BLaER1 treated with 17β-estradiol and CSF1 and Interleukin-3, amounts not matched to agents 10 nM and 100 nM (cell line): ENCODE data around the gene SVOPL.

ENCODE experiments used
- H3K27ac ChIP-seq, 11 experiments: shearing (Covaris generic); formaldehyde crosslinking; 2 replicates each; pipeline ENCODE4 v1.8.1; 2022
- H3K27me3 ChIP-seq, 11 experiments: shearing (Covaris generic); formaldehyde crosslinking; 2 replicates each; pipeline ENCODE4 v1.8.1; 2022
- H3K36me3 ChIP-seq, 11 experiments: shearing (Covaris generic); formaldehyde crosslinking; 2 replicates each; pipeline ENCODE4 v1.8.1; 2022
- H3K4me1 ChIP-seq, 10 experiments: shearing (Covaris generic); formaldehyde crosslinking; 2 replicates each; pipeline ENCODE4 v1.8.1; 2022
- H3K4me2 ChIP-seq, 11 experiments: shearing (Covaris generic); formaldehyde crosslinking; 2 replicates each; pipeline ENCODE4 v1.8.1; 2022
- H3K4me3 ChIP-seq, 10 experiments: shearing (Covaris generic); formaldehyde crosslinking; 2 replicates each; pipeline ENCODE4 v1.8.1; 2022
- H3K9ac ChIP-seq, 11 experiments: shearing (Covaris generic); formaldehyde crosslinking; 2 replicates each; pipeline ENCODE4 v1.8.1; 2022
- H3K9me3 ChIP-seq, 11 experiments: shearing (Covaris generic); formaldehyde crosslinking; replicated peaks in 1 of 11; 2 replicates each; pipeline ENCODE4 v1.8.1; 2022
- H4K20me1 ChIP-seq, 11 experiments: shearing (Covaris generic); formaldehyde crosslinking; 2 replicates each; pipeline ENCODE4 v1.8.1; 2022
- Cebpa-rat ChIP-seq, 11 experiments: shearing (Covaris generic); IDR thresholded peaks; 2 replicates each; pipeline ENCODE4 v1.8.1; 2022

Gene SVOPL

DNA sequence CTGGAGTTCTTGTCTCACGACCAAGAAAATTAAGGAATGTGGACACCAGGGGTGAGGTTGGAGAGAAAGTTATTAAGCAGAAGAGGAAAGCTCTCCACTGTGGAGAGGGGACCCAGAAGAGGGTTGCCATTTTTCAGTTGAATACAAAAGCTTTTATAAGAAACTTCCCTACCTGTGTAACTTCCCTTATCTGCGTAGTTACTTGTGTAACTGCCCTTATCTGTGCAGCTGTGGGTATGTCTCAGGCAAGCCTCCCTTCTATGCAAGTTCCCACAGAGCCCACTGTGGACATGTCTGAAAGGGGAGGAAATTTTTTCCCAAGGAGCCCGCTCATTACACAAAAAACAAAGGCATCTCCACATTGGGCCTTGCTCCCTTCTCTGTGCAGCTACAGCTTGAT lies 94.9 kb downstream of the SVOPL start:
- no peak overlapping the region for H3K9ac ChIP-seq
- H4K20me1 ChIP-seq: no peaks in the 10 kb centered on the region
- TF ChIP-seq Cebpa-rat (IDR thresholded peaks at IDR 0.05): no peak
- H3K27me3 ChIP-seq: no peaks in the 10 kb centered on the region
- peaks cover 0 to 10% (median 4%) of the 10 kb centered on the region in 10 experiments; a peak in 8 of 20 replicates for H3K4me1 ChIP-seq
- H3K36me3 ChIP-seq: no peaks in the 10 kb centered on the region
- peaks cover 14 to 33% (median 27%) of the 10 kb centered on the region in 11 experiments for H3K9me3 ChIP-seq
- H3K27ac ChIP-seq: no peak overlapping the region
- H3K4me3 ChIP-seq: no peak overlapping the region
- no peak overlapping the region for H3K4me2 ChIP-seq

DNA sequence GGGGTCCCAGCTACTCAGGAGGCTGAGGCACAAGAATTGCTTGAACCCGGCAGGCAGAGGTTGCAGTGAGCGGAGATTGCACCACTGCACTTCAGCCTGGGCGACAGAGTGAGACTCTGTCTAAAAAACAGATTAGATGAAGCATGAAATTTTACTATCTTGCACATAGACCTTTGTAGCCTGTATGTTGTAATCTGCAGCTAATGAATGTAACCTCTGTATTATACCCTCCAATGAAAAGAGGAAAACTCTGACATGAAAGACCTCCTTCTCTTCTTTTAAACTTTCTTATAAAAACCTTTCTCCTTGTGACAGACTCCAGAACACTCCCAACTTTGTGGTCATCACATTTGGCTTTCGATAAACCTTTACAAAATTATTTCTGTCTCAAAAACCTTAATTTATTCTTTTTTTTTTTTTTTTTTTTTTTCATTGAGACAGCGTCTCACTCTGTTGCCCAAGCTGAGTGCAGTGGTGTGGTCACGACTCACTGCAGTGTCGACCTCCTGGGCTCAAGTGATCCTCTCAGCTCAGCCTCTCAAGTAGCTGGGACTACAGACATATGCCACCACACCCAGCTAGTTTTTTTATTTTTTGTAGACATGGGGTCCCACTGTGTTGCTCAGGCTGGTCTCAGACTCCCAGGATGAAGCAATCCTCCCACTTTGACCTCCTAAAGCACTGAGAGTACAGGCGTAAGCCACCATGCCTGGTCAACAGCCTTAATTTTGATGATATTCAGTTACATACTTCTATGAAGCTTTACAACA lies 97.4 kb downstream of the SVOPL start:
- no peak overlapping the region for H3K9ac ChIP-seq
- no peak overlapping the region for H3K27ac ChIP-seq
- H3K4me3 ChIP-seq: no peak overlapping the region
- peaks cover 10 to 26% (median 19%) of the 10 kb centered on the region in 11 experiments for H3K9me3 ChIP-seq
- H3K36me3 ChIP-seq: no peaks in the 10 kb centered on the region
- no peaks in the 10 kb centered on the region for H4K20me1 ChIP-seq
- TF ChIP-seq Cebpa-rat (IDR thresholded peaks at IDR 0.05): no peak
- H3K27me3 ChIP-seq: no peaks in the 10 kb centered on the region
- H3K4me1 ChIP-seq: peaks cover 0 to 10% (median 4%) of the 10 kb centered on the region in 10 experiments; a peak in 8 of 20 replicates
- H3K4me2 ChIP-seq: no peak overlapping the region

- Histone ChIP-seq H3K4me3 (no peak overlapping the region), H3K27ac (no peak overlapping the region), H3K4me1 (peaks cover 0 to 10% (median 4%) of the 10 kb centered on the region in 10 experiments; a peak in 8 of 20 replicates), H3K9ac (no peak overlapping the region), H4K20me1 (no peaks in the 10 kb centered on the region), H3K9me3 (peaks cover 10 to 26% (median 19%) of the 10 kb centered on the region in 11 experiments), H3K4me2 (peak overlapping the region in 5 of 11 experiments; percentile 5 to 48 (median 19); a peak in 6 of 22 replicates), H3K36me3 (no peaks in the 10 kb centered on the region), H3K27me3 (no peaks in the 10 kb centered on the region)
- TF ChIP-seq Cebpa-rat (IDR thresholded peaks at IDR 0.05): no peak
Observed at GRCh38 chr7:138602451-138602850, 98.7 kb downstream of the SVOPL start.

GRCh38 chr7:138595454-138595853 lies 105.7 kb downstream of the SVOPL start:
- Histone ChIP-seq H3K9ac (no peak overlapping the region), H3K27me3 (no peaks in the 10 kb centered on the region), H3K4me3 (no peak overlapping the region), H4K20me1 (no peaks in the 10 kb centered on the region), H3K4me1 (no peaks in the 10 kb centered on the region), H3K36me3 (no peaks in the 10 kb centered on the region), H3K9me3 (no peaks in the 10 kb centered on the region), H3K27ac (no peak overlapping the region), H3K4me2 (no peak overlapping the region)
- TF ChIP-seq Cebpa-rat (IDR thresholded peaks at IDR 0.05): no peak

DNA sequence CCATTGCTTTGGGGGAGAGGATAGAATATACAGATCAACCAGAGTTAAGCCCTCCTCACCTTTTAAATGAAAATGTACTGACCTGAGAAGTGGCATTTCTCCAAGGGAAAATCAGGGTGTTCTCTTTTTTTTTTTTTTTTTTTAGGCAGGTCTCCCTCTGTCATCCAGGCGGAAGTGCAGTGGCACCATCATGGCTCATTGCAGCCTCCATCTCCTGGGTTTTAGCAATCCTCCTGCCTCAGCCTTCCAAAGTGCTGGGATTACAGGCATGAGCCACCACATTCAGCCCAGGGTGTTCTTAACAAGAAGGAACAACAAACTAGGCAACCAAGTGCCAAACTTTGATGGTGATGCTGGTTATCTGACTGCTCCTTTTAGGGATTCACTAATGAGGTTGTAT lies 111.0 kb downstream of the SVOPL start:
- Histone ChIP-seq H3K4me2 (no peak overlapping the region), H3K36me3 (peaks cover 27 to 40% (median 30%) of the 10 kb centered on the region in 11 experiments), H3K27ac (no peak overlapping the region), H3K27me3 (no peaks in the 10 kb centered on the region), H3K9ac (no peak overlapping the region), H3K4me3 (no peak overlapping the region), H3K9me3 (peaks cover 0 to 4% (median 0%) of the 10 kb centered on the region in 11 experiments; a peak in 1 of 22 replicates), H3K4me1 (no peaks in the 10 kb centered on the region), H4K20me1 (no peaks in the 10 kb centered on the region)
- no peak for TF ChIP-seq Cebpa-rat (IDR thresholded peaks at IDR 0.05)

- no peaks in the 10 kb centered on the region for H3K4me1 ChIP-seq
- peaks cover 38 to 51% (median 41%) of the 10 kb centered on the region in 11 experiments for H3K36me3 ChIP-seq
- no peak for TF ChIP-seq Cebpa-rat (IDR thresholded peaks at IDR 0.05)
- no peak overlapping the region for H3K4me2 ChIP-seq
- H4K20me1 ChIP-seq: no peaks in the 10 kb centered on the region
- H3K4me3 ChIP-seq: no peak overlapping the region
- H3K27ac ChIP-seq: no peak overlapping the region
- no peak overlapping the region for H3K9ac ChIP-seq
- peaks cover 0 to 4% (median 0%) of the 10 kb centered on the region in 11 experiments; a peak in 1 of 22 replicates for H3K9me3 ChIP-seq
- H3K27me3 ChIP-seq: no peaks in the 10 kb centered on the region
Observed at GRCh38 chr7:138588986-138589385, 112.2 kb downstream of the SVOPL start.

DNA sequence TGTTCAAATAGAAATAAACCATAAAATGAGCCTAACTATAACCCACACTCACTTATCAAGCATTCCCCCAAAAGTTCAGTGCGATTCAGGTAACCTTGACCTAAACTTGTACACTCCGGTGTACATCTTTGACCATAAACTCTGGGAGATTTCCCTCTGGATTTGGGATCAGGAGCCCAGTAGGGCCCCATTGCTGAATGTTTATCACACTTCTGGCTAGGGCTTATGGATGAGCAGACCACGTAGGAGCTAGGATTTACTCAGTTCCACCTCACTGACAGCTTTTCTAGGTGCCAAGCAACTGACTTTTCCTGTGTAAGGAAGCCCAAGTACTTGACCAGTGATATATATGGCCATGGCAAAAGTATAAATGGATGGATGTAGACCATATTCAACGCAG lies 113.7 kb downstream of the SVOPL start:
- H3K9me3 ChIP-seq: peaks cover 0 to 4% (median 0%) of the 10 kb centered on the region in 11 experiments; a peak in 1 of 22 replicates
- no peaks in the 10 kb centered on the region for H4K20me1 ChIP-seq
- no peak overlapping the region for H3K9ac ChIP-seq
- no peaks in the 10 kb centered on the region for H3K27me3 ChIP-seq
- no peaks in the 10 kb centered on the region for H3K4me1 ChIP-seq
- TF ChIP-seq Cebpa-rat (IDR thresholded peaks at IDR 0.05): no peak
- no peak overlapping the region for H3K4me2 ChIP-seq
- H3K36me3 ChIP-seq: peaks cover 53 to 66% (median 56%) of the 10 kb centered on the region in 11 experiments
- H3K27ac ChIP-seq: no peak overlapping the region
- no peak overlapping the region for H3K4me3 ChIP-seq

GRCh38 chr7:138585283-138585993 lies 115.7 kb downstream of the SVOPL start:
- Histone ChIP-seq H3K27ac (no peak overlapping the region), H3K36me3 (peaks cover 69 to 87% (median 75%) of the 10 kb centered on the region in 11 experiments), H3K9ac (no peak overlapping the region), H3K4me3 (no peak overlapping the region), H3K9me3 (peaks cover 0 to 4% (median 0%) of the 10 kb centered on the region in 11 experiments; a peak in 1 of 22 replicates), H3K4me1 (no peaks in the 10 kb centered on the region), H3K4me2 (no peak overlapping the region), H4K20me1 (no peaks in the 10 kb centered on the region), H3K27me3 (no peaks in the 10 kb centered on the region)
- no peak for TF ChIP-seq Cebpa-rat (IDR thresholded peaks at IDR 0.05)

DNA sequence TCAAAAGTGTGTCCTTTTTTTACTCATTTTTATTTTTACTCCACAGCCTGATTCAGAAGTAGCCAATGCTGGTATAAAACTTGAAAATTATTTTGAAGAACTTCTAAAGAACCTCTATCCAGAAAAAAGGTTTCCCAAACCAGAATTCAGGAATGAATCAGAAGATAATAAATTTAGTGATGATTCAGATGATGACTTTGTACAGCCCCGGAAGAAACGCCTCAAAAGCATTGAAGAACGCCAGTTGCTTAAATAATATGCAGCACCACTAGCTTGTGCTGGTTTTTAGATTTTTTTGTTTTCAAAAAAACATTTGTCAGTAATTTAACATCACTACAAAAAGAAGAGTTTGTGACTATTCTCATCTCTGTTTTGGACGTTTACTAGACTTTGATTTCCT lies 116.5 kb downstream of the SVOPL start:
- no peak overlapping the region for H3K27ac ChIP-seq
- no peaks in the 10 kb centered on the region for H3K27me3 ChIP-seq
- no peak for TF ChIP-seq Cebpa-rat (IDR thresholded peaks at IDR 0.05)
- H3K9ac ChIP-seq: no peak overlapping the region
- peaks cover 0 to 4% (median 0%) of the 10 kb centered on the region in 11 experiments; a peak in 1 of 22 replicates for H3K9me3 ChIP-seq
- no peak overlapping the region for H3K4me3 ChIP-seq
- H3K4me1 ChIP-seq: no peaks in the 10 kb centered on the region
- H3K36me3 ChIP-seq: peaks cover 76 to 90% (median 82%) of the 10 kb centered on the region in 11 experiments
- H3K4me2 ChIP-seq: no peak overlapping the region
- no peaks in the 10 kb centered on the region for H4K20me1 ChIP-seq
